IMR-90 (cell line): ENCODE results near the gene KMT2B. TPM values are rescaled to one million over a fixed set of nuclear protein-coding genes. Genes with fewer than 3 reads are reported as not detected.

Experiments
- ATAC-seq: fragments of 200-7000 bp; cut with Tn5 transposase; 2 replicates; pipeline ENCODE4 v1.9.1; 2020; ENCODE audit warnings: low read depth, mild to moderate bottlenecking, moderate library complexity
- BruUV-seq: library from RNA; stranded (reverse); fragments of 400-500 nt; replicated peaks from 2 replicates; lab custom pipeline; 2021; lab: Mats Ljungman, UMichigan
- CTCF ChIA-PET: fragments of 300-600 bp; formaldehyde crosslinking; extraction: SDS; loops from one replicate; lab custom pipeline; 2021; ENCODE audit warnings: antibody characterized with exemption; lab: Yijun Ruan, JAX
- POLR2A ChIA-PET: fragments of 300-600 bp; sonication (Branson Sonifier 250); formaldehyde crosslinking; loops from one replicate; lab custom pipeline; 2022; ENCODE audit warnings: antibody characterized with exemption; ENCODE audit not compliant: unreplicated experiment; lab: Charles Lee
- DNase-seq: peaks from one replicate; pipeline ENCODE4 v3.0.0; 2013
- H2AFZ ChIP-seq: replicated peaks from 2 replicates; pipeline ENCODE3; 2013; ENCODE audit warnings: low read length, mild to moderate bottlenecking; ENCODE audit not compliant: poor library complexity
- H2AK5ac ChIP-seq: 2 replicates; pipeline ENCODE4 v1.6.1; 2013; ENCODE audit warnings: low read depth, low read length, inconsistent platforms
- H2AK9ac ChIP-seq: replicated peaks from 2 replicates; pipeline ENCODE3; 2013; ENCODE audit warnings: mild to moderate bottlenecking, low read depth, low read length, moderate library complexity; ENCODE audit not compliant: poor library complexity
- H2BK120ac ChIP-seq: 2 replicates; pipeline ENCODE4 v1.6.1; 2013; ENCODE audit warnings: low read depth, low read length, inconsistent platforms
- H2BK15ac ChIP-seq: 3 replicates; pipeline ENCODE4 v1.6.1; 2013; ENCODE audit warnings: low read depth, low read length, inconsistent platforms
- H2BK20ac ChIP-seq: 2 replicates; pipeline ENCODE4 v1.6.1; 2013; ENCODE audit warnings: low read depth, mild to moderate bottlenecking, inconsistent platforms, low read length, moderate library complexity
- H2BK5ac ChIP-seq: 2 replicates; pipeline ENCODE4 v1.6.1; 2013; ENCODE audit warnings: mild to moderate bottlenecking, low read depth, low read length, inconsistent platforms; ENCODE audit not compliant: poor library complexity, severe bottlenecking
- H3K14ac ChIP-seq: replicated peaks from 2 replicates; pipeline ENCODE4 v1.6.1; 2013; ENCODE audit warnings: low read depth, low read length, inconsistent platforms
- H3K18ac ChIP-seq: 2 replicates; pipeline ENCODE4 v1.6.1; 2013; ENCODE audit warnings: low read depth, low read length, control low read depth
- H3K23ac ChIP-seq: 2 replicates; pipeline ENCODE4 v1.6.1; 2013; ENCODE audit warnings: low read depth, low read length, inconsistent platforms
- H3K27ac ChIP-seq: 2 replicates; pipeline ENCODE4 v1.5.1; 2013; ENCODE audit warnings: mild to moderate bottlenecking, control low read depth, low read length; ENCODE audit not compliant: insufficient read depth
- H3K27me3 ChIP-seq: 2 replicates; pipeline ENCODE4 v1.6.1; 2013; ENCODE audit warnings: low read length; ENCODE audit not compliant: control insufficient read depth, insufficient read depth
- H3K36me3 ChIP-seq: 2 replicates; pipeline ENCODE4 v1.6.1; 2013; ENCODE audit warnings: low read length, mixed read lengths; ENCODE audit not compliant: control insufficient read depth, insufficient read depth
- H3K4ac ChIP-seq: 2 replicates; pipeline ENCODE4 v1.6.1; 2013; ENCODE audit warnings: low read depth, low read length, inconsistent platforms
- H3K4me1 ChIP-seq: 2 replicates; pipeline ENCODE4 v1.6.1; 2013; ENCODE audit warnings: low read length, mixed read lengths; ENCODE audit not compliant: control insufficient read depth, insufficient read depth
- H3K4me2 ChIP-seq: 2 replicates; pipeline ENCODE4 v1.6.1; 2013; ENCODE audit warnings: low read depth, mild to moderate bottlenecking, control low read depth, low read length, moderate library complexity
- H3K4me3 ChIP-seq: 2 replicates; pipeline ENCODE4 v1.5.1; 2013; ENCODE audit warnings: low read depth, mild to moderate bottlenecking, control low read depth, low read length, moderate library complexity; ENCODE audit not compliant: insufficient read depth
- H3K56ac ChIP-seq: 2 replicates; pipeline ENCODE4 v1.6.1; 2013; ENCODE audit warnings: low read length, inconsistent platforms; ENCODE audit not compliant: insufficient read depth; ENCODE audit errors: extremely low read depth
- H3K79me1 ChIP-seq, 2 experiments: 2 replicates each; pipeline ENCODE4 v1.6.1; 2013; ENCODE audit warnings: low read length in 2 of 2, inconsistent platforms in 1 of 2, low read depth in 1 of 2
- H3K9ac ChIP-seq: 2 replicates; pipeline ENCODE4 v1.6.1; 2013; ENCODE audit warnings: low read depth, low read length, control low read depth
- H3K9me1 ChIP-seq: 2 replicates; pipeline ENCODE4 v1.6.1; 2013; ENCODE audit warnings: low read length, inconsistent platforms; ENCODE audit not compliant: insufficient read depth
- H3K9me3 ChIP-seq: 2 replicates; pipeline ENCODE4 v1.6.1; 2013; ENCODE audit warnings: low read length; ENCODE audit not compliant: control insufficient read depth, insufficient read depth
- H4K20me1 ChIP-seq: 2 replicates; pipeline ENCODE4 v1.6.1; 2013; ENCODE audit warnings: low read length, inconsistent platforms; ENCODE audit not compliant: insufficient read depth
- H4K5ac ChIP-seq: 2 replicates; pipeline ENCODE4 v1.6.1; 2013; ENCODE audit warnings: mild to moderate bottlenecking, low read depth, low read length, control low read depth
- H4K8ac ChIP-seq, 2 experiments: 2 replicates each; pipeline ENCODE4 v1.6.1; 2013; ENCODE audit warnings: low read depth in 2 of 2, low read length in 2 of 2, control low read depth in 1 of 2, inconsistent platforms in 1 of 2
- H4K91ac ChIP-seq: 2 replicates; pipeline ENCODE4 v1.6.1; 2013; ENCODE audit warnings: low read depth, low read length, inconsistent platforms; ENCODE audit not compliant: insufficient read depth
- BHLHE40 ChIP-seq: fragments of 150-350 bp; IDR thresholded peaks from 2 replicates; pipeline ENCODE4 v1.6.1; 2016; ENCODE audit warnings: mild to moderate bottlenecking, low read depth, low read length
- CEBPB ChIP-seq: IDR thresholded peaks from 2 replicates; pipeline ENCODE4 v1.6.1; 2012; ENCODE audit warnings: low read depth, low read length, improper control_type of control experiment
- CHD1 ChIP-seq: IDR thresholded peaks from 2 replicates; pipeline ENCODE4 v1.6.1; 2012; ENCODE audit warnings: low read depth, low read length, improper control_type of control experiment
- CTCF ChIP-seq: conservative IDR thresholded peaks from 2 replicates; pipeline ENCODE4 v1.5.1; 2012; ENCODE audit warnings: mild to moderate bottlenecking, low read depth, low read length, improper control_type of control experiment
- ELK1 ChIP-seq: fragments of 150-350 bp; IDR thresholded peaks from 2 replicates; pipeline ENCODE4 v1.6.1; 2016; ENCODE audit warnings: low read depth, mild to moderate bottlenecking, low read length, moderate library complexity, borderline replicate concordance
- FOS ChIP-seq: fragments of 150-350 bp; IDR thresholded peaks from 2 replicates; pipeline ENCODE4 v1.6.1; 2016; ENCODE audit warnings: low read depth, low read length
- MAFK ChIP-seq: IDR thresholded peaks from 2 replicates; pipeline ENCODE4 v1.6.1; 2012; ENCODE audit warnings: low read depth, low read length, improper control_type of control experiment
- MAZ ChIP-seq: IDR thresholded peaks from 2 replicates; pipeline ENCODE4 v1.6.1; 2012; ENCODE audit warnings: low read depth, mild to moderate bottlenecking, low read length, improper control_type of control experiment, moderate library complexity, borderline replicate concordance
- MXI1 ChIP-seq: IDR thresholded peaks from 2 replicates; pipeline ENCODE4 v1.6.1; 2012; ENCODE audit warnings: low read depth, mild to moderate bottlenecking, low read length, moderate library complexity, borderline replicate concordance
- POLR2A ChIP-seq: IDR thresholded peaks from 2 replicates; pipeline ENCODE4 v1.6.1; 2012; ENCODE audit warnings: mild to moderate bottlenecking, low read depth, low read length
- RAD21 ChIP-seq: IDR thresholded peaks from 2 replicates; pipeline ENCODE4 v1.6.1; 2012; ENCODE audit warnings: low read length, improper control_type of control experiment
- RCOR1 ChIP-seq: IDR thresholded peaks from 2 replicates; pipeline ENCODE4 v1.6.1; 2012; ENCODE audit warnings: mild to moderate bottlenecking, low read length, improper control_type of control experiment; ENCODE audit not compliant: insufficient replicate concordance
- RFX5 ChIP-seq: IDR thresholded peaks from 2 replicates; pipeline ENCODE4 v1.8.0; 2012; ENCODE audit warnings: low read depth, mild to moderate bottlenecking, low read length, moderate library complexity
- SMC3 ChIP-seq: fragments of 150-350 bp; IDR thresholded peaks from 2 replicates; pipeline ENCODE4 v1.6.1; 2016; ENCODE audit warnings: low read depth, mild to moderate bottlenecking, antibody characterized with exemption, low read length, moderate library complexity
- WGBS, 2 experiments: methylation state at CpG; one replicate each; pipeline versions ENCODE4 v1.1.5 to v1.1.7; 2013; ENCODE audit warnings: missing lambda C conversion rate in 2 of 2; ENCODE audit not compliant: insufficient read length in 1 of 2; ENCODE audit errors: extremely low coverage in 2 of 2; 5-methylcytosine and 5-hydroxymethylcytosine counted together
- dilution Hi-C: fragments of 300-500 bp; cut with HindIII; formaldehyde crosslinking; loops from one replicate; pipeline ENCODE4 v1.14.3; 2018; ENCODE audit warnings: low sequenced_read_pairs; ENCODE audit not compliant: unreplicated experiment
- in situ Hi-C: fragments of 300-500 bp; cut with MboI; formaldehyde crosslinking; loops from 3 replicates; pipeline ENCODE4 v1.14.3; 2019; ENCODE audit warnings: low sequenced_read_pairs, inconsistent platforms, mixed read lengths
- intact Hi-C: fragments of 100-400 bp; cut with micrococcal nuclease; formaldehyde crosslinking; loops from 2 replicates; pipeline ENCODE4 v1.10.0; 2022
- polyA plus RNA-seq, 3 experiments: library from polyadenylated mRNA; depleted of rRNA; stranded (reverse); fragments of >200 nt; gene quantifications; 2 replicates each; pipeline ENCODE4 v1.2.3, GENCODE V29; 2012; ENCODE audit warnings: low replicate concordance in 1 of 3
- total RNA-seq: library from RNA; depleted of rRNA; stranded (reverse); fragments of >200 nt; gene quantifications from 2 replicates; pipeline ENCODE4 v1.2.3, GENCODE V29; 2012
- TF ChIP-seq, protein P1 (sequence below): fragments of 150-350 bp; IDR thresholded peaks from 2 replicates; pipeline ENCODE4 v1.6.1; 2017; ENCODE audit warnings: mild to moderate bottlenecking, antibody characterized with exemption, low read length, low read depth

The KMT2B gene
- total and polyA plus RNA-seq, 2 of the 4 experiments (the other 2 are of a cell fraction), result 3.0 to 30.7 TPM

DNA sequence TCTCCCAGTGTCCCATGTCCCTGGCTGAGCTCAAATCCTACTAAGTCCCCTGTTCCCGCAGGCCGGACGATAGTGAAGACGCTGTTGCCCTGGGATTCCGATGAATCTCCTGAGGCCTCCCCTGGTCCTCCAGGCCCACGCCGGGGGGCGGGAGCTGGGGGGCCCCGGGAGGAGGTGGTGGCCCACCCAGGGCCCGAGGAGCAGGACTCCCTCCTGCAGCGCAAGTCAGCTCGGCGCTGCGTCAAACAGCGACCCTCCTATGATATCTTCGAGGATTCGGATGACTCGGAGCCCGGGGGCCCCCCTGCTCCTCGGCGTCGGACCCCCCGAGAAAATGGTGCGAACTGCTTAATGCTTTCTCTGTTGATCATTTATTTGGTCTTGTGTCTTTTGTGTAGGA lies 5.9 kb downstream of the KMT2B start:
- H3K56ac ChIP-seq, result no peak overlapping the region
- no peak overlapping the region for H2AK5ac ChIP-seq
- no peak overlapping the region for H3K14ac ChIP-seq
- no peak overlapping the region for H2BK20ac ChIP-seq
- no peak overlapping the region for H2BK120ac ChIP-seq
- no peak overlapping the region for H3K4me3 ChIP-seq
- no peak overlapping the region for H3K18ac ChIP-seq
- peaks cover 6% of the 10 kb centered on the region for H3K4me1 ChIP-seq
- peaks cover 16 to 44% of the 10 kb centered on the region in 2 experiments; a peak in 3 of 4 replicates for H3K79me1 ChIP-seq
- H3K36me3 ChIP-seq, result peaks cover 76% of the 10 kb centered on the region
- no peak for TF ChIP-seq MAFK
- TF ChIP-seq, protein P1, sequence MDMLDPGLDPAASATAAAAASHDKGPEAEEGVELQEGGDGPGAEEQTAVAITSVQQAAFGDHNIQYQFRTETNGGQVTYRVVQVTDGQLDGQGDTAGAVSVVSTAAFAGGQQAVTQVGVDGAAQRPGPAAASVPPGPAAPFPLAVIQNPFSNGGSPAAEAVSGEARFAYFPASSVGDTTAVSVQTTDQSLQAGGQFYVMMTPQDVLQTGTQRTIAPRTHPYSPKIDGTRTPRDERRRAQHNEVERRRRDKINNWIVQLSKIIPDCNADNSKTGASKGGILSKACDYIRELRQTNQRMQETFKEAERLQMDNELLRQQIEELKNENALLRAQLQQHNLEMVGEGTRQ, result no peak
- no peak for TF ChIP-seq RAD21
- no peak for TF ChIP-seq FOS
- no peak for TF ChIP-seq BHLHE40
- TF ChIP-seq RFX5, result no peak
- no peak for TF ChIP-seq MAZ
- no peak for TF ChIP-seq MXI1
- no peak for TF ChIP-seq POLR2A
- no peak for TF ChIP-seq ELK1
- TF ChIP-seq CTCF, result no peak
- no peak for TF ChIP-seq CEBPB
- no peak for TF ChIP-seq CHD1
- no peak for TF ChIP-seq SMC3
- no peak for TF ChIP-seq RCOR1
- CTCF ChIA-PET, result no interaction called here
- no peak overlapping the region for H4K91ac ChIP-seq
- in situ Hi-C loops, result no loop called here
- no peak overlapping the region for H3K4ac ChIP-seq
- 98% methylated on average over 19 of the region's 24 CpGs; no CpG with 5 or more reads in 1 of the 2 experiments for WGBS, 2 experiments
- H3K27ac ChIP-seq, result no peak overlapping the region
- H3K27me3 ChIP-seq, result no peaks in the 10 kb centered on the region
- no peak overlapping the region for H3K23ac ChIP-seq
- H4K20me1 ChIP-seq, result peaks cover 26% of the 10 kb centered on the region
- POLR2A ChIA-PET, result interaction anchor here (0.6 kb wide), 1 partner anchor 17 kb away, joined by 3 read pairs; no protein-coding TSS in a partner anchor
- intact Hi-C loops, result no loop called here
- H2BK15ac ChIP-seq, result no peak overlapping the region
- H3K9ac ChIP-seq, result no peak overlapping the region
- no peak for ATAC-seq
- H2AK9ac ChIP-seq, result no peak overlapping the region
- no peak overlapping the region for H2AFZ ChIP-seq
- H2BK5ac ChIP-seq, result no peak overlapping the region
- no peak overlapping the region for H3K4me2 ChIP-seq
- dilution Hi-C loops, result no loop called here
- no peak overlapping the region for H4K5ac ChIP-seq
- no peaks in the 10 kb centered on the region for H3K9me3 ChIP-seq
- DNase-seq, result no peak
- H4K8ac ChIP-seq, result no peak overlapping the region
- no TSS peak for BruUV-seq
- no peaks in the 10 kb centered on the region; the same call in 1 of the 2 replicates for H3K9me1 ChIP-seq
